Neuronal stem cell (in vitro differentiated cells): ENCODE measurements around the gene XAGE1B.
"Not testable (repeated sequence)": the region's sequence is repeated elsewhere in the genome, so short reads cannot be mapped to it uniquely, and the experiment has no call there.

ENCODE experiments used
- DNase-seq: peaks from one replicate; pipeline ENCODE4 v3.0.0-alpha.2; 2013; ENCODE audit warnings: low spot score
- H2AFZ ChIP-seq: one replicate; pipeline ENCODE4 v1.6.1; 2013; ENCODE audit warnings: mild to moderate bottlenecking, low read length, inconsistent platforms
- H2AK5ac ChIP-seq: 2 replicates; pipeline ENCODE4 v1.6.1; 2013; ENCODE audit warnings: low read depth, mild to moderate bottlenecking, inconsistent platforms, low read length, moderate library complexity, mixed read lengths
- H2BK120ac ChIP-seq: 2 replicates; pipeline ENCODE4 v1.6.1; 2013; ENCODE audit warnings: low read depth, mild to moderate bottlenecking, inconsistent platforms, low read length, moderate library complexity, mixed read lengths
- H2BK12ac ChIP-seq: one replicate; pipeline ENCODE4 v1.6.1; 2013; ENCODE audit warnings: low read length, inconsistent platforms
- H2BK15ac ChIP-seq: 2 replicates; pipeline ENCODE4 v1.6.1; 2013; ENCODE audit warnings: mild to moderate bottlenecking, low read length, inconsistent platforms, mixed read lengths
- H2BK5ac ChIP-seq: one replicate; pipeline ENCODE4 v1.6.1; 2013; ENCODE audit warnings: inconsistent platforms, mild to moderate bottlenecking, low read length, moderate library complexity
- H3K14ac ChIP-seq: one replicate; pipeline ENCODE4 v1.6.1; 2013; ENCODE audit warnings: low read length, inconsistent platforms
- H3K18ac ChIP-seq: 2 replicates; pipeline ENCODE4 v1.6.1; 2013; ENCODE audit warnings: low read length, inconsistent platforms
- H3K23ac ChIP-seq: 2 replicates; pipeline ENCODE4 v1.6.1; 2013; ENCODE audit warnings: low read depth, mild to moderate bottlenecking, mixed read lengths, low read length, inconsistent platforms; ENCODE audit not compliant: poor library complexity
- H3K27ac ChIP-seq: replicated peaks from 3 replicates; pipeline ENCODE4 v1.5.1; 2013; ENCODE audit warnings: low read length, inconsistent platforms
- H3K27me3 ChIP-seq, 3 experiments: 2 replicates each; pipeline ENCODE4 v1.6.1; 2013; ENCODE audit warnings: low read length in 3 of 3, mild to moderate bottlenecking in 2 of 3, inconsistent platforms in 1 of 3, low read depth in 1 of 3, mixed read lengths in 1 of 3, moderate library complexity in 1 of 3; ENCODE audit not compliant: control insufficient read depth in 3 of 3, insufficient read depth in 3 of 3
- H3K36me3 ChIP-seq, 2 donors: replicated peaks in 1 of 2; 2 replicates each; pipeline ENCODE4 v1.6.1; 2013; ENCODE audit warnings: low read length in 2 of 2; ENCODE audit not compliant: control insufficient read depth in 2 of 2, insufficient read depth in 2 of 2
- H3K4ac ChIP-seq: 2 replicates; pipeline ENCODE4 v1.6.1; 2013; ENCODE audit warnings: inconsistent platforms, mild to moderate bottlenecking, low read length, moderate library complexity
- H3K4me1 ChIP-seq, 2 donors: 1 replicate in 1 of 2; 2 replicates in 1 of 2; pipeline ENCODE4 v1.6.1; 2013; ENCODE audit warnings: low read length in 2 of 2, low read depth in 1 of 2; ENCODE audit not compliant: control insufficient read depth in 2 of 2, insufficient read depth in 1 of 2
- H3K4me2 ChIP-seq: one replicate; pipeline ENCODE4 v1.6.1; 2013; ENCODE audit warnings: mild to moderate bottlenecking, low read length, inconsistent platforms; ENCODE audit not compliant: insufficient read depth, poor library complexity, severe bottlenecking
- H3K4me3 ChIP-seq, 2 donors: 2 replicates each; pipeline ENCODE4 v1.5.1; 2013; ENCODE audit warnings: low read length in 2 of 2, mild to moderate bottlenecking in 2 of 2, inconsistent platforms in 1 of 2, moderate library complexity in 1 of 2
- H3K79me1 ChIP-seq: one replicate; pipeline ENCODE4 v1.6.1; 2013; ENCODE audit warnings: low read depth, mild to moderate bottlenecking, inconsistent platforms, low read length, moderate library complexity
- H3K9ac ChIP-seq: one replicate; pipeline ENCODE4 v1.6.1; 2013; ENCODE audit warnings: mild to moderate bottlenecking, low read depth, low read length, inconsistent platforms; ENCODE audit not compliant: poor library complexity
- H3K9me3 ChIP-seq, 2 donors: replicated peaks in 1 of 2; 2 replicates each; pipeline versions ENCODE3 to v1.6.1; 2013; ENCODE audit warnings: low read length in 2 of 2, mild to moderate bottlenecking in 2 of 2, inconsistent platforms in 1 of 2, low read depth in 1 of 2, mixed read lengths in 1 of 2, moderate library complexity in 1 of 2; ENCODE audit not compliant: control insufficient read depth in 2 of 2, insufficient read depth in 1 of 2
- H4K8ac ChIP-seq: one replicate; pipeline ENCODE4 v1.6.1; 2013; ENCODE audit warnings: low read depth, mild to moderate bottlenecking, inconsistent platforms, low read length, moderate library complexity
- H4K91ac ChIP-seq: one replicate; pipeline ENCODE4 v1.6.1; 2013; ENCODE audit warnings: low read length, low read depth, mild to moderate bottlenecking, inconsistent platforms; ENCODE audit not compliant: poor library complexity
- WGBS, 2 donors: extraction: QIAGEN DNeasy Blood & Tissue Kit; methylation state at CpG; one replicate each; pipeline ENCODE4 v1.1.7; 2013; ENCODE audit warnings: missing lambda C conversion rate in 2 of 2, mixed read lengths in 1 of 2; ENCODE audit not compliant: insufficient read length in 2 of 2, insufficient replicate concordance in 1 of 2; ENCODE audit errors: extremely low coverage in 2 of 2; 5-methylcytosine and 5-hydroxymethylcytosine counted together

The XAGE1B gene

DNA sequence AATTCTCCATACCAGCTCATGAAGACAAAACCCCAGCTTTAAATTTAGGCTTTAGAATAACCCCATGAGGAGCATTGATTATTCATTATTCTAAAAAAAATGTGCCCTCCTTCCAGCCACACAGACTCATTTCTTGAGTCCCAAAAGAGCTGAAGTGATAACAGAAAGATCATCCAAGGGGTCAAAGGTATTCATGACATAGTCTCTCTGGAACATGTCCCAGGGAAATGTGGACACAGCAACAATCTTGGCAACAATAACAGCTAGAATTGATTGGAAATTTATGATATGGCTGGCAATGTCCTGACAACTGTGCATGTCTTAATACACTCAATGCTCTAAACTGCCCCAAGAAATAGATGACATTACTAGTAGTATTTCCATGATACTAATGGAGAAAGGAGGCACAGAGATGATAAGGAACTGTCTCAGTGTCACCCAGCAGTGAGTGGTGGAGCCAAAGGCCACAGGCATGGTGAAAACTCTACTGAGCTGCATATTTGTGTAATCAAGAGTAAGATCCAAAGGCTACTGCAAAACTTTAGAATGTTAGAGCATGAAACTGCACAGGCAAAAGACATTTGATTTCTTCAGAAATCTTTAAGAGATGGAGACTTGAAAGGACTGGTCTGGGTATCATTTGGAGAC, 37.3 kb upstream of the XAGE1B start:
- no peak overlapping the region for H3K4ac ChIP-seq
- no peak overlapping the region for H4K91ac ChIP-seq
- no peaks in the 10 kb centered on the region for H3K4me1 ChIP-seq
- no peak overlapping the region for H3K4me3 ChIP-seq
- no peak overlapping the region for H4K8ac ChIP-seq
- no peak overlapping the region for H2BK15ac ChIP-seq
- no peak overlapping the region for H2BK12ac ChIP-seq
- no peak overlapping the region for H2AFZ ChIP-seq
- no peak overlapping the region for H3K9ac ChIP-seq
- no peaks in the 10 kb centered on the region for H3K9me3 ChIP-seq
- H3K36me3 ChIP-seq: no peaks in the 10 kb centered on the region
- no peak overlapping the region for H3K18ac ChIP-seq
- H3K27ac ChIP-seq: no peak overlapping the region
- no peak overlapping the region for H3K23ac ChIP-seq
- H3K4me2 ChIP-seq: no peak overlapping the region
- no peak overlapping the region for H2BK120ac ChIP-seq
- no peak overlapping the region for H2AK5ac ChIP-seq
- H2BK5ac ChIP-seq: no peak overlapping the region
- H3K14ac ChIP-seq: no peak overlapping the region
- H3K79me1 ChIP-seq: no peaks in the 10 kb centered on the region
- no peaks in the 10 kb centered on the region for H3K27me3 ChIP-seq
- DNase-seq: no peak

DNA sequence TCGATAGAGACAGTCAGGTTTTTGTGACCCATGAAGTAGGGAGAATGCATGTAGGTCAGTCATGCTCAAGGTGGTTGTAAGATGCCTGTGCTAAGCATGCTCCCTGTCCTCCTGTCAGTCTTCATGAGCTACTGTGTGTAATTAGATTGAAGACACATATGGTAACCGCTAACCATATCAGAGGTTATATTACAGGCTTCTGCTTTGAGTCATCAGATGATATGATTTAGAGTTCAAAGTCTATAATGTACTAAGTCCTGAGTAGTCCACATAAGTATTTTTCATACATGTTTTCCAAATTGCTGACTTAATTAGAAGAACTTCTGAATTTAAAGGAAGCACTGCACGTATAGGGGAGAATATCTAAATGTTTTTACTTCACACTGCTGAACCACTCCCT, 31.9 kb upstream of the XAGE1B start:
- not testable (repeated sequence) for H3K23ac ChIP-seq, H3K4me1 ChIP-seq, H3K14ac ChIP-seq, H3K27me3 ChIP-seq, H2BK120ac ChIP-seq, H3K4ac ChIP-seq, H3K27ac ChIP-seq, H4K91ac ChIP-seq, H2BK15ac ChIP-seq, H2AK5ac ChIP-seq, H2BK5ac ChIP-seq, H2AFZ ChIP-seq, H3K9me3 ChIP-seq, H3K9ac ChIP-seq, H2BK12ac ChIP-seq, H3K18ac ChIP-seq, H3K4me2 ChIP-seq, H4K8ac ChIP-seq, H3K36me3 ChIP-seq, DNase-seq, H3K4me3 ChIP-seq, H3K79me1 ChIP-seq
- WGBS, 2 donors: no CpG with 5 or more reads among the region's 3 CpGs

DNA sequence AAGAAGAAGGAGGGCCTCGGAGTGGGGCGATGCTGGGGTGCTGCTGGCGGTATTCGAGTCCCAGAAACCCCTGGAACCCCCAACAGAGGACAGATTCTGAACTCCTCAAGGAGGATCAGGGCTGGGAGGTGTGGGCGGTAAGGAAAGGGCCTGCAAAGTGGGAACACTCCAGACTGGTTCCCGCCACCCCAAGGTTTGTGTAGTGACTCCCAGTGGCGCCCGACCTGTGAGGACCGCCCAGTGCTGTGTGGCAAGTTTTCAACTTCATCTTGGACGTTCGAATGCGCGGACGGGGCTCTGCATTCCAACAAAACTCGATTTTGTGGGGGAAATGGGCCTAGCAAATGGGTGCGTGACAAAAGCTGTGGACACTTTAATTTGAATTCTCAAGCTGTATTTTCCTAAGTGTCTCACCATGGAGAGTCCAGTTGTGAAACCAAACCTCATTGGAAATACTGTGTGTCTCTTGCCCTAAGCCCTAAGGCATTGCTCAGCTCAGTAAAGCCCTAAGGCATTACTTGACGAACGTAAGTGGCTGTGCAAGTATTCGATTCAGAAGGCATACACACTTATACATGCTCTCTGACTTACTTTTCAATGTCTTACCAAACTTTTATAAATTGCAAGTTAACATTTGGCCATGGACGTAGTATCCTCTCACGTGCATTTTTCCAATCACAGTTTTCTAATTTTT, 27.4 kb upstream of the XAGE1B start:
- no CpG with 5 or more reads among the region's 21 CpGs for WGBS, 2 donors

DNA sequence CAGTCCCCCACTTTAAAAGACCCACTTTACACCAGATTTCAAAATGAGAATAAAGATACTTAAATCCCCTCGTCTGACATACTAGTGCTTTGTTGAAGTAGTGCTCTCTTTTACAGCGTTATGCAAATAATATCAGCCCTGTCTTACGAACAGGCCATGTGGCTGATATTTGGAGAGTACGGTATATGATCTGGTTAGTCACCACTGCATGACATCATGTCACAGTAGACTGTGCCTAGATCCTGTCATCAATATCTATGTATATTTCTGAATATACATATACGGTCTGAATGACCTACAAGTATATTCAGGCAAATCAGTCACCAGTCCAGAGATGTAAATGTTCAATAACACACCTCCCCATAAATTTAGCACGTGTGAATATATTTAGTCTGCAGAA, 25.4 kb upstream of the XAGE1B start:
- H3K4ac ChIP-seq: no peak overlapping the region
- H3K4me2 ChIP-seq: no peak overlapping the region
- DNase-seq: no peak
- no peak overlapping the region for H2BK5ac ChIP-seq
- H4K91ac ChIP-seq: no peak overlapping the region
- H2AFZ ChIP-seq: no peak overlapping the region
- H3K36me3 ChIP-seq: no peaks in the 10 kb centered on the region
- no peak overlapping the region for H3K4me3 ChIP-seq
- no peak overlapping the region for H3K27ac ChIP-seq
- no peaks in the 10 kb centered on the region for H3K79me1 ChIP-seq
- H2BK120ac ChIP-seq: no peak overlapping the region
- no peak overlapping the region for H2AK5ac ChIP-seq
- H3K23ac ChIP-seq: no peak overlapping the region
- H3K4me1 ChIP-seq: no peaks in the 10 kb centered on the region
- H3K14ac ChIP-seq: no peak overlapping the region
- no peaks in the 10 kb centered on the region for H3K9me3 ChIP-seq
- H4K8ac ChIP-seq: no peak overlapping the region
- H3K18ac ChIP-seq: no peak overlapping the region
- H3K27me3 ChIP-seq: peaks cover 0 to 8% (median 0%) of the 10 kb centered on the region in 3 experiments
- no peak overlapping the region for H2BK12ac ChIP-seq
- H3K9ac ChIP-seq: no peak overlapping the region
- H2BK15ac ChIP-seq: no peak overlapping the region
- no CpG with 5 or more reads among the region's 6 CpGs for WGBS, 2 donors

More for the DNA sequence above, 27.4 kb upstream of the XAGE1B start:
- Histone ChIP-seq H3K36me3 (no peaks in the 10 kb centered on the region), H4K91ac (no peak overlapping the region), H3K27me3 (peaks cover 0 to 8% (median 0%) of the 10 kb centered on the region in 3 experiments), H2BK12ac (no peak overlapping the region), H2AK5ac (no peak overlapping the region), H3K4me1 (no peaks in the 10 kb centered on the region), H3K18ac (no peak overlapping the region), H3K9me3 (no peaks in the 10 kb centered on the region), H4K8ac (no peak overlapping the region), H3K14ac (no peak overlapping the region), H2BK5ac (no peak overlapping the region), H3K4me2 (no peak overlapping the region), H2BK15ac (no peak overlapping the region), H3K79me1 (no peaks in the 10 kb centered on the region), H2AFZ (no peak overlapping the region), H3K4me3 (no peak overlapping the region), H3K9ac (no peak overlapping the region), H3K23ac (no peak overlapping the region), H3K27ac (no peak overlapping the region), H3K4ac (no peak overlapping the region), H2BK120ac (no peak overlapping the region)
- DNase-seq: no peak
